ENCODE measurements around the gene HYKK. TPM values are rescaled to one million over a fixed set of nuclear protein-coding genes. Genes with fewer than 3 reads are reported as not detected.
"Not testable (repeated sequence)": the region's sequence is repeated elsewhere in the genome, so short reads cannot be mapped to it uniquely, and the experiment has no call there.

HYKK gene
- polyA plus RNA-seq, 6 donors from 2014 or later, result 0.49 TPM; not detected in 5

DNA sequence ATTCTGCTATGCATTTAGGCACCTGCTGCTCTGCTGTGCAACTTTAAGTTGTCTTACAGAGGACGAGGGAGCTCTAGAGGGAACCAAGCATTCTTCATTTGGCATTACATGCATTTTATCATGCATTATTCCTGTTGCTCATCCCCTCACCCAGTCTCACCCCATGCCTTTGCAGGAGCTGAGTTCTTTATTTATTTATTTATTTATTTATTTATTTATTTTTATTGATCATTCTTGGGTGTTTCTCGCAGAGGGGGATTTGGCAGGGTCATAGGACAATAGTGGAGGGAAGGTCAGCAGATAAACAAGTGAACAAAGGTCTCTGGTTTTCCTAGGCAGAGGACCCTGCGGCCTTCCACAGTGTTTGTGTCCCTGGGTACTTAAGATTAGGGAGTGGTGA, 12.7 kb downstream of the HYKK start:
- H3K36me3 Mint-ChIP-seq; DNase-seq; H3K4me1 Mint-ChIP-seq; H3K4me3 Mint-ChIP-seq; ATAC-seq (ENCODE audit: low read depth in 2 of 2); H3K27me3 Mint-ChIP-seq; H3K27ac Mint-ChIP-seq: not testable (repeated sequence)
- H3K9me3 Mint-ChIP-seq, result peaks cover 0 to 16% (median 5%) of the 10 kb centered on the region in 7 donors

DNA sequence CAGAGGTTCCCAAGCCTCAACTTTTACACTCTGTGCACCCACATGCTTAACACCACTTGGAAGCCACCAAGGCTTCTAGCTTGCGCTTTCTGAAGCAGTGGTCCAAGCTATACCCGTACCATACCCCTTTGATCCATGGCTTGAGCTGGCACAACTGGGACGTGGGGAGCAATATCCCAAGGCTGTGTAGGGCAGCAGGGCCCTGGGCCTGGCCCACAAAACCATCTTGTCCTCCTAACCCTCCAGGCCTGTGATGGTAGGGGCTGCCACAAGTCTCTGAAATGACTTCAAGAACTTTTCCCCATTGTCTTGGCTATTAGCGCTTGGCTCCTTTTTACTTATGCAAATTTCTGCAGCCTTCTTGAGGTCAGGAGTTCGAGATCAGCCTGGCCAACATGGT, 16.9 kb downstream of the HYKK start:
- Mint-ChIP-seq H3K4me3 (no peak overlapping the region), H3K27ac (no peak overlapping the region)
- no peak for ATAC-seq (ENCODE audit: low read depth in 2 of 2)

DNA sequence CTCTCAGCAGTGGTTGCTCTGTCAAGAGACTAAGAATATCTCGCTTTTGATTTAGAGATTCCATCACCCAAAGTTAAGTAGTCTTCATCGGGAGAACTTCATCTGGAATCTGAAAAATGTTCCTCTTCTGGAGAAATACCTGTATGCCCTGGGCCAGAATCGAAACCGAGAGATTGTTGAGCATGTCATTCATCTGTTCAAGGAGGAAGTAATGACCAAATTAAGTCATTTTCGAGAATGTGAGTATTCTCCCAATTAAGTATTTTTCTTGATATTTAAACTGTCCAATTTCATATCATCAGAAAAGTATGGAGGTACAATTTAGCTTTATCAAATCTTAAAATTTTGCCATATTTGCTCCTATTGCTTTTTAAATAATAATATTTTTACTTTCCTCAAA, 19.9 kb downstream of the HYKK start:
- no peaks in the 10 kb centered on the region for H3K4me1 Mint-ChIP-seq
- DNase-seq, result no peak
- peaks cover 0 to 6% (median 5%) of the 10 kb centered on the region in 3 donors for H3K27me3 Mint-ChIP-seq
- no peak for ATAC-seq (ENCODE audit: low read depth in 2 of 2)
- no peaks in the 10 kb centered on the region for H3K36me3 Mint-ChIP-seq
- H3K9me3 Mint-ChIP-seq, result peaks cover 0 to 16% (median 5%) of the 10 kb centered on the region in 7 donors
- no peak overlapping the region for H3K27ac Mint-ChIP-seq
- no peak overlapping the region for H3K4me3 Mint-ChIP-seq

More for the DNA sequence above, 16.9 kb downstream of the HYKK start:
- Mint-ChIP-seq H3K4me1 (no peaks in the 10 kb centered on the region), H3K9me3 (peaks cover 0 to 16% (median 5%) of the 10 kb centered on the region in 7 donors), H3K27me3 (peaks cover 0 to 6% (median 5%) of the 10 kb centered on the region in 3 donors), H3K36me3 (no peaks in the 10 kb centered on the region)
- DNase-seq, result no peak

DNA sequence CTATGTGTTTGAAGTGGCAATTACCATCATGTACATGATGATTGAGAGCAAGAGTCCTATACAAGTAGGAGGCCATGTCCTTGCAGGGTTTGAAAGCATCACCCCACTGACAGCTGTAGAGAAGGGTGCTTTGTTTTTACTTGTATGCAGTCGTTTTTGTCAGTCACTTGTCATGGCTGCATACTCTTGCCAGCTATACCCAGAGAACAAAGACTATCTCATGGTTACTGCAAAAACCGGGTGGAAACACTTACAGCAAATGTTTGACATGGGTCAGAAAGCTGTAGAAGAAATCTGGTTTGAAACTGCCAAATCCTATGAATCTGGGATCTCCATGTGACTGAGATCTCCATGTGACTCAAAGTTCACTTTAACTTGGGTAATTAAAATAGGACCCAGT, 26.0 kb downstream of the HYKK start:
- Mint-ChIP-seq H3K4me3 (no peak overlapping the region), H3K36me3 (no peaks in the 10 kb centered on the region), H3K4me1 (no peaks in the 10 kb centered on the region), H3K9me3 (no peaks in the 10 kb centered on the region), H3K27me3 (peaks cover 0 to 4% (median 0%) of the 10 kb centered on the region in 3 donors), H3K27ac (no peak overlapping the region)
- ATAC-seq (ENCODE audit: low read depth in 2 of 2) (no peak), DNase-seq (no peak)

DNA sequence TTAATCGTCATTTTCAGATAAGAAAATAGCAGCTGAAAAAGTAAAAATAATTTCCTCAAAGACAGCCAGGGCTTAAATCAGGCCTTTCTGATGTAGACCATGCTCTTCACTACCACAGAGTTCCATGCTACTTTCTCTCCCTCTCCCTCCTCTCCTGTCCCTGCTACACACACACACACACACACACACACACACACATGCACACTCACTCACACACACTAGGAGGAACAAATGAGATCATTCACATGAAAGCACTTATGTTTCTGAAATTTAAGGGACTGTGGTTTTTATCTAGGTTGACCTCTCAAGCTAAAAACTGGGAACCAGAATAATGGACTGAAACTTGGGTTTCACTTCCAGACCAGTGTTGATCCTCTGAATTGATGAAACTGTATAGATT, 28.8 kb downstream of the HYKK start:
- no peak for ATAC-seq (ENCODE audit: low read depth in 2 of 2)
- no peaks in the 10 kb centered on the region for H3K9me3 Mint-ChIP-seq
- H3K4me3 Mint-ChIP-seq, result peak overlapping the region in 1 of 8 donors; percentile 29
- H3K27me3 Mint-ChIP-seq, result peaks cover 0 to 4% (median 0%) of the 10 kb centered on the region in 3 donors
- H3K36me3 Mint-ChIP-seq, result no peaks in the 10 kb centered on the region
- DNase-seq, result no peak
- H3K27ac Mint-ChIP-seq, result peak overlapping the region in 1 of 6 donors; percentile 7
- H3K4me1 Mint-ChIP-seq, result peaks cover under 1 to 15% (median 6%) of the 10 kb centered on the region in 3 donors

DNA sequence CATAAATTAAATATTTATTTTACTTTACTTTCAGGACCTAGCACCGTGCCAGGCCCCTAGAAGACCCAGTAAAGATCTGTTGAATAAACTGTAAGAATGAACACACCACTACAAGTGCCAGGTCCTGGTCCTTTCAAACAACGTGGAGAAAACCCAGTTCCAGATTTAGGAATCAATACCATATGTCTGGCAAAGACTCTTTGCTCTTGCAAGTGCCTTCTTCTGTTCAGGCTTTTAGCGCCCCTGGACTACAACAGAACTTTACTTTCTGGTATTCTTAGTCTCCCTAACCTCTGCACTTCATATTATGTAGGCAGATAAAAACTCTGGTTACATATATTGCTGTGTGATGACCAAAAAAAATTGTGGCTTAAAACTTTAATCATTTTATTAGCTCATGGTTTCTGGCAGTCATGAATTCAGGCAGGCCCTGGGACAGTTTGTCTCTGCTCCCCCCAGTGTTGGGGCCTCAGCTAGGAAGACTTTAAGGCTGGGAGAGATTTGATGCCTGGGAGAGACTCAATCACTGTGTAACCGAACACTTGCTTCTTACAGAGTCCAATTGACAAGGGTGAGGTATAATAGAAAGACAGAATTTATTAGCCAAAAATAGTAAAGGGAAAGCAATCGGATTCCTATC, 30.0 kb downstream of the HYKK start:
- Mint-ChIP-seq H3K36me3 (peaks cover 0 to 2% of the 10 kb centered on the region in 2 donors), H3K27ac (no peak overlapping the region), H3K4me3 (peak overlapping the region in 2 of 8 donors; percentile 6 to 81), H3K4me1 (peaks cover 7 to 20% (median 14%) of the 10 kb centered on the region in 3 donors), H3K27me3 (peaks cover 0 to 4% (median 0%) of the 10 kb centered on the region in 3 donors), H3K9me3 (no peaks in the 10 kb centered on the region)
- no peak for DNase-seq
- no peak for ATAC-seq (ENCODE audit: low read depth in 2 of 2)

DNA sequence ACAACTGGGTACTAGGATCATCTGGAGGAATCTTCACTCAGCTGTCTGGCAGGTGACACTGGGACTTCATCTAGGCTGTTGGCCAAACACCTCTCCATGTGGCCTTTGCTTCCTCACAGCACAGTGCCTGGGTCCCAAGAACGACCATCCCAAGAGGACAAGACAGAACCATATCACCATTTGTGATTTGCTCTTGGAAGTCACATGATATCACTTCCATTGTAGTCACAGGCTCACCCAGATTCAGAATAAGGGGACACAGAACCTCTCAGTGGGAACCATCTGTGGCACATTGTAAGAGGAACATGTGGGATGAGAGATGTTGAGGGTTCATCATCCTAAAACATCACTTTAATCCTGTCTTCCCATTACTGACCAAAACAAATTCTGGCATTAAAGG, 31.0 kb downstream of the HYKK start:
- ATAC-seq (ENCODE audit: low read depth in 2 of 2) (no peak), DNase-seq (no peak)
- peaks cover 7 to 20% (median 18%) of the 10 kb centered on the region in 3 donors for H3K4me1 Mint-ChIP-seq
- peak overlapping the region in 3 of 8 donors; percentile 52 to 81 (median 59) for H3K4me3 Mint-ChIP-seq
- H3K36me3 Mint-ChIP-seq, result peaks cover 0 to 7% of the 10 kb centered on the region in 2 donors
- no peaks in the 10 kb centered on the region for H3K9me3 Mint-ChIP-seq
- peaks cover 0 to 4% (median 0%) of the 10 kb centered on the region in 3 donors for H3K27me3 Mint-ChIP-seq
- peak overlapping the region in 1 of 6 donors; percentile 71 for H3K27ac Mint-ChIP-seq

DNA sequence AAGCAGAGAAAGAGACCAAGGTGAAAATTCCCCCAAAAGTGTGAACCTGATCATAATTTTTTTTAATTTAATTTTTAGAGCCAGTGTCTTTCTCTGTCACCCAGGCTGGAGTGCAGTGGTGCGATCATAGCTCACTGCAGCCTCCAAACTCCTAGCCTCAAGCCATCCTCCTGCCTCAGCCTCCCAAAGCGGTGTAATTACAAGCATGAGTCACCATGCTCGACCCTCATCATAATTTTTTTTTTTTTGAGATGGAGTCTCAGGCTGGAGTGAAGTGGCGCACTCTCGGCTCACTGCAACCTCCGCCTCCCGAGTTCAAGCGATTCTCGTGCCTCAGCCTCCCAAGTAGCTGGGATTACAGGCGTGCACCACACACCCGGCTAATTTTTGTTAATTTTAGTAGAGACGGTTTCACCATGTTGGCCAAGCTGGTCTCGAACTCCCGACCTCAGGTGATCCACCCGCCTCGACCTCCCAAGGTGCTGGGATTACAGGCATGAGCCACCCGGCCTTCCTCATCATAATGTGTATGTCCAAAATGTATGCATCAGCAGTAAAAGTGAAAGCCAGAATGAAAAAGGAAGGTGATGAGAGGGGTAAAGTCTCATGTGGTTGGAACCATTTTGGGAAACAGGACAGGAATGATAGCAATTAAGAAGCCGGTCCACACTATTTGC, 32.2 kb downstream of the HYKK start:
- Mint-ChIP-seq H3K4me3 (peak overlapping the region; percentile 88 to 99 (median 96)), H3K27ac (peak overlapping the region; percentile 94 to 99 (median 99)), H3K4me1 (peaks cover 7 to 20% (median 18%) of the 10 kb centered on the region in 3 donors)
- not testable (repeated sequence) for H3K27me3 Mint-ChIP-seq; H3K9me3 Mint-ChIP-seq; DNase-seq; ATAC-seq (ENCODE audit: low read depth in 2 of 2); H3K36me3 Mint-ChIP-seq

DNA sequence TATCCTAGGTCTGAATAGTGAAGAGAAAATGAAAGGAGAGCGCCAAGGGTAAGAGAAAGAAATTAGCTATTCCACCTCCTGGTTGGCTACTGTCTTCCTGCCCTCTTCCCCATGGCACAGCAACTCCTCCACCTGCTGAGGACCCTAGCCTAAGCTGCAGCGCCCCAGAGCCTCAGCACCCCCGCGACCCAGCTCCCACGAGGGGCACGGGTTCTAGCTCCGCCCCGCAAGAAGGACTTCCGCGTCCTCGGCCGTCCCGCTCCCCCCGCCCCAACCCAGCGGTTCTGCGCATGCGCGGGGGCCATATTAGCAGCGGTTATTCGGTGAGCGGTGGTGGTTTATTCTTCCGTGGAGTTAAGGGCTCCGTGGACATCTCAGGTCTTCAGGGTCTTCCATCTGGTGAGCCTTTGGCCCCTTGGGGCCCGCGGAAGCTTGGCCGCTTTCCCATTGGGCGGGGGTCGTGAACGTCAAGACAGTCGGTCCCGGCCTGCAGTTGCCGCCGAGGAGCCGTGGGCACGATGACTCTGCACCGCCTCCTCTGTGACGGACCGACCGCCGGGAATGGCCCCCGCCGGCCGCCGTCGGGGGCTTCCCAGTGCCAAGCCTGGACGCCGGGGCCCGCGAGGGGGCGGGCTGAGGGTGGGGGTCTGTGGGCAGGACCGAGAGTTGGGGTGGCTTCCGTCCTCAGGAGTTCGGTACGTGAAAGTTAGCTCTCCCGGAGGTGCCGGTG, 32.9 kb downstream of the HYKK start, which contains the start of gene PSMA4:
Gene PSMA4 (plus strand): TSS at position 304 of the 730 bp plus-strand sequence. CDS start 1,484 bp downstream, outside the sequence.
- H3K27ac Mint-ChIP-seq, result peak within 1 kb of the TSS; percentile 94 to 99 (median 99)
- ATAC-seq (ENCODE audit: low read depth in 2 of 2), result peak; percentile 85 to 86
- peak; percentile 96 for DNase-seq
- H3K4me1 Mint-ChIP-seq, result peaks cover 7 to 20% (median 18%) of the 10 kb centered on the region in 3 donors
- H3K27me3 Mint-ChIP-seq, result peaks cover 0 to under 1% (median 0%) of the 10 kb centered on the region in 3 donors
- H3K4me3 Mint-ChIP-seq, result peak within 1 kb of the TSS; percentile 88 to 99 (median 96)
- no peaks in the 10 kb centered on the region for H3K9me3 Mint-ChIP-seq
- peaks cover 0 to 7% of the 10 kb centered on the region in 2 donors for H3K36me3 Mint-ChIP-seq

DNA sequence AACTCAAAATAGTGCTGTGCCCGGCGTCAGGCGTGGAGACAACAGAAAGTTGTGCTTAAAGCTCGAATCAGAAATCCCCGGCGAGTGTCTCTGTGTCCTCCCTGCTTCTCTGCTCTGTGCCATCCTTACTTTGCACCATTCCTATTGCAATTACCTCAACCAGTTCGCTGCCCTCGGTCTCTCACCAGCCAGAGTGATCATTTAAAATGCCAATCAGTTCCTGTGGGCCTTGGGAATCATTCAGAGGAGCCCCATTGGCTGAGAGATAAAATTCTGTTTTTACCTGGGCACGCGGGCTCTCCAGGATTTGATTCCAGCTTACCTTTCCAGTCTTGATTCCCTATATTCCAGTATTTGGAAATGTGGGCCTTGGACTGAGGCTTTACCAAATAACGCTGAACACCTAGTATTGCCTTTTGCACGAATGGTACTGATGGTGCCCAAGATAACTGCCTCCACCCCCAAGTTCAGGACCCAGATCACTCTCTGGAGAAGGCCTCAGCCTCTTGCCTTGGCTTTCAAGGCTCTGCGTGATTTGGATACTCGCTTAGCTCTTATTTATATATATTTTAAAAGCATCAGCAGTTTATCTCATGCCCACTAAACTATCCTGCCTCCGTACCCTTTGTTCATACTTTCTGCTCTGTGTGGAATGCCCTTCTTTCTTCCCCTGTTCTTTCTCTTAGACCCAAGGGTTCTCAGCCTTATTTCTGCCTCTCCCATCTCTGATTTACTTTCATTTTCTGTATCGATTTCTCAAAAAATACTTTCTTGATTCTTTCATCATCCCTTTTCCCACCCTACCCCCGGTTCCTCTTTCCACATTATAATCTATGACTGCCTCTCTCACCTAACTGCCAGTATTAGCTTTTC, 33.7 kb downstream of the HYKK start:
- H3K9me3 Mint-ChIP-seq, result no peaks in the 10 kb centered on the region
- peak overlapping the region; percentile 94 to 99 (median 98) for H3K27ac Mint-ChIP-seq
- H3K27me3 Mint-ChIP-seq, result no peaks in the 10 kb centered on the region
- DNase-seq (peak; percentile 18), ATAC-seq (ENCODE audit: low read depth in 2 of 2) (no peak)
- H3K36me3 Mint-ChIP-seq, result peaks cover 0 to 7% of the 10 kb centered on the region in 2 donors
- peak overlapping the region; percentile 88 to 99 (median 96) for H3K4me3 Mint-ChIP-seq
- H3K4me1 Mint-ChIP-seq, result peaks cover 7 to 20% (median 18%) of the 10 kb centered on the region in 3 donors

DNA sequence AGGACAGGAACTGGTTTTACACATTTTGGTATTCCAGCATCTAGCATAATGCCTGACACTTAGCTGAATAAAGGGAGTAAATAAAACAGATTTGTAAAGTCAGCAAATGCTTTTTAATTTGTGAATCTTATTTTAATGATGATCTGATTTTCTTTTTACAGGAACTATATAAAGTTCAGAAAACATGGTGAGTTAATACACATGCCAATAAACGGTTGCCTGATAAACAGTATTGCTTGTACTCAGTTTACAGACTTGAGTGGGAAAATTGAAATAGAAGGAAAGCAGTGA, 34.3 kb downstream of the HYKK start:
- no peaks in the 10 kb centered on the region for H3K9me3 Mint-ChIP-seq
- H3K27me3 Mint-ChIP-seq, result no peaks in the 10 kb centered on the region
- peaks cover 7 to 20% (median 18%) of the 10 kb centered on the region in 3 donors for H3K4me1 Mint-ChIP-seq
- ATAC-seq (ENCODE audit: low read depth in 2 of 2) (no peak), DNase-seq (no peak)
- H3K27ac Mint-ChIP-seq, result peak overlapping the region; percentile 30 to 99 (median 93)
- H3K36me3 Mint-ChIP-seq, result peaks cover 0 to 7% of the 10 kb centered on the region in 2 donors
- peak overlapping the region; percentile 88 to 99 (median 96) for H3K4me3 Mint-ChIP-seq

DNA sequence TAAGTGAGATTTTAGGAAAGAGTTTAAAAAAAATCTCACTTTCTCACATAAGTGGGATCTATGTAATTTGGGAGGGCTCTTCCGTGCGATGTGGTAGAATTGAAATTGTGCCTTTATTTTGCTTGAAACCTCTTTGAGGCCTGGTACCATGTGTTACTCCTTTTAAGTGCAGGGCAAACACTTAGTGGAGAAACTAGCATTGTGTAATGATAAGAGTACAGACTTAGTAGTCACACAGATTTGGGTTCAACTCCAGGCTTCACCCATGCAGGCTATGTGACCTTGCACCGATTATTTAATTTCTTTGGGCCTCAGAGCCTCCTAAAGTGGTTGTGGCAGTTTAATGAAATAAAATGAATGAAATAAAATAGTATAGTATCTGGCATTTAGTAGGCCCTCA, 35.3 kb downstream of the HYKK start:
- no peak for ATAC-seq (ENCODE audit: low read depth in 2 of 2)
- no peaks in the 10 kb centered on the region for H3K27me3 Mint-ChIP-seq
- H3K36me3 Mint-ChIP-seq, result peaks cover 0 to 7% of the 10 kb centered on the region in 2 donors
- no peak for DNase-seq
- no peaks in the 10 kb centered on the region for H3K9me3 Mint-ChIP-seq
- peak overlapping the region in 2 of 6 donors; percentile 63 to 94 for H3K27ac Mint-ChIP-seq
- peak overlapping the region in 4 of 8 donors; percentile 51 to 89 (median 71) for H3K4me3 Mint-ChIP-seq
- H3K4me1 Mint-ChIP-seq, result peaks cover 7 to 20% (median 18%) of the 10 kb centered on the region in 3 donors
